Transverse colon (tissue), 4 donors: ENCODE measurements around the gene LGI1.

Experiments
- EP300 ChIP-seq: sonication (generic); formaldehyde crosslinking; IDR thresholded peaks from one replicate; pipeline ENCODE4 v1.6.1; 2017; ENCODE audit warnings: antibody characterized with exemption, low read depth
- POLR2A ChIP-seq: fragments of 450-650 bp; IDR thresholded peaks from one replicate; pipeline ENCODE4 v1.6.1; 2016; ENCODE audit warnings: antibody characterized with exemption, mild to moderate bottlenecking, moderate library complexity
- POLR2AphosphoS5 ChIP-seq, 3 donors: sonication (generic); formaldehyde crosslinking; IDR thresholded peaks; one replicate each; pipeline ENCODE4 v1.6.1; 2016; ENCODE audit warnings: antibody characterized with exemption in 3 of 3
- TF ChIP-seq, protein P1 (sequence below), 5 experiments: fragments of 200-600 bp in 3 of 5; fragments of 450-650 bp in 2 of 5; sonication (generic) in 3 of 5; IDR thresholded peaks; 1 replicate in 2 of 5; 2 replicates in 3 of 5; pipeline ENCODE4 v1.5.1; 2016 to 2017; ENCODE audit warnings: antibody characterized with exemption in 5 of 5, inconsistent platforms in 3 of 5, mild to moderate bottlenecking in 2 of 5, moderate library complexity in 1 of 5

GRCh38 chr10:93762979-93763391 is 5.2 kb downstream of the LGI1 start:
- TF ChIP-seq POLR2A (no peak), POLR2AphosphoS5 (IDR thresholded peaks at IDR 0.05) (no peak), EP300 (no peak)
- TF ChIP-seq, protein P1, sequence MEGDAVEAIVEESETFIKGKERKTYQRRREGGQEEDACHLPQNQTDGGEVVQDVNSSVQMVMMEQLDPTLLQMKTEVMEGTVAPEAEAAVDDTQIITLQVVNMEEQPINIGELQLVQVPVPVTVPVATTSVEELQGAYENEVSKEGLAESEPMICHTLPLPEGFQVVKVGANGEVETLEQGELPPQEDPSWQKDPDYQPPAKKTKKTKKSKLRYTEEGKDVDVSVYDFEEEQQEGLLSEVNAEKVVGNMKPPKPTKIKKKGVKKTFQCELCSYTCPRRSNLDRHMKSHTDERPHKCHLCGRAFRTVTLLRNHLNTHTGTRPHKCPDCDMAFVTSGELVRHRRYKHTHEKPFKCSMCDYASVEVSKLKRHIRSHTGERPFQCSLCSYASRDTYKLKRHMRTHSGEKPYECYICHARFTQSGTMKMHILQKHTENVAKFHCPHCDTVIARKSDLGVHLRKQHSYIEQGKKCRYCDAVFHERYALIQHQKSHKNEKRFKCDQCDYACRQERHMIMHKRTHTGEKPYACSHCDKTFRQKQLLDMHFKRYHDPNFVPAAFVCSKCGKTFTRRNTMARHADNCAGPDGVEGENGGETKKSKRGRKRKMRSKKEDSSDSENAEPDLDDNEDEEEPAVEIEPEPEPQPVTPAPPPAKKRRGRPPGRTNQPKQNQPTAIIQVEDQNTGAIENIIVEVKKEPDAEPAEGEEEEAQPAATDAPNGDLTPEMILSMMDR (IDR thresholded peaks at IDR 0.05), result no peak
